ENCODE data around the gene MFSD1. TPM values are rescaled to one million over a fixed set of nuclear protein-coding genes. Genes with fewer than 3 reads are reported as not detected.

Gene MFSD1
- total and polyA plus RNA-seq, 2 experiments from 2014 or later: 4.3 to 28.4 TPM

DNA sequence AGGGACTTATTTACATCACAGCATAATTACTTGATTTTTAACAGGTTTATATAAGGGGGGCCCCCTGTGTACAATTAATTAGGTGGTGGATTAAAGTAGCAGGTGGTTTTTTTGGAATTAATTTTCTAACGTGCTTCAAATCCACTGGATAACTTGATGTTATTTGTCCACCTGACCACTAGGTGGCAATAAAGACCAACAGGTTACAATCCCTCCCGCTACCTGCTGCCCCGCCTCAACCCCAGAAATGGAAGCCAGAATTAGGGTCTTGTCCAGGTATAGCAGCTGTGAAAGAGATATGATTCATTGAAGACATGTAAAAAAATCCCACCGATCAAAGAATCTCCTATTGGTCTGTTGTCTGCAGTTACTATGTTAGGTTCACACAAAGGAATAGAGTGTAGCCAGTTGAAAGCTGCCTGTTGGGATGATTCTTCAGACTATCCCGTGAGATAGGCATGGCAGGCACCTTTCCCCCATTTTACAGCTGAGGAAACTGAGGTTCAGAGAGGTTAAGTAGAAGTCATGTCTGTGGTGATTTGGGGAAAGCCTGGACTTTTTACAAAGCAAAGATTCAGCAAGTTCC, 44.0 kb downstream of the MFSD1 start:
- TF ChIP-seq, protein P1, sequence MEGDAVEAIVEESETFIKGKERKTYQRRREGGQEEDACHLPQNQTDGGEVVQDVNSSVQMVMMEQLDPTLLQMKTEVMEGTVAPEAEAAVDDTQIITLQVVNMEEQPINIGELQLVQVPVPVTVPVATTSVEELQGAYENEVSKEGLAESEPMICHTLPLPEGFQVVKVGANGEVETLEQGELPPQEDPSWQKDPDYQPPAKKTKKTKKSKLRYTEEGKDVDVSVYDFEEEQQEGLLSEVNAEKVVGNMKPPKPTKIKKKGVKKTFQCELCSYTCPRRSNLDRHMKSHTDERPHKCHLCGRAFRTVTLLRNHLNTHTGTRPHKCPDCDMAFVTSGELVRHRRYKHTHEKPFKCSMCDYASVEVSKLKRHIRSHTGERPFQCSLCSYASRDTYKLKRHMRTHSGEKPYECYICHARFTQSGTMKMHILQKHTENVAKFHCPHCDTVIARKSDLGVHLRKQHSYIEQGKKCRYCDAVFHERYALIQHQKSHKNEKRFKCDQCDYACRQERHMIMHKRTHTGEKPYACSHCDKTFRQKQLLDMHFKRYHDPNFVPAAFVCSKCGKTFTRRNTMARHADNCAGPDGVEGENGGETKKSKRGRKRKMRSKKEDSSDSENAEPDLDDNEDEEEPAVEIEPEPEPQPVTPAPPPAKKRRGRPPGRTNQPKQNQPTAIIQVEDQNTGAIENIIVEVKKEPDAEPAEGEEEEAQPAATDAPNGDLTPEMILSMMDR (conservative IDR thresholded peaks at IDR 0.05; ENCODE audit: low read depth in 2 of 2): peak; percentile 75 to 85
- no peak for TF ChIP-seq NANOG (IDR thresholded peaks at IDR 0.05; ENCODE audit: borderline replicate concordance)
- H3K4me1 ChIP-seq (ENCODE audit: insufficient read depth): no peaks in the 10 kb centered on the region
- peak; percentile 73 for ATAC-seq
- DNase-seq (ENCODE audit: low spot score): peak; percentile 71
- no peak overlapping the region for H2AFZ ChIP-seq
- no peaks in the 10 kb centered on the region for H3K9me2 ChIP-seq (ENCODE audit: insufficient read depth)
- Mint-ChIP-seq H3K36me3 (ENCODE audit: low read depth) (no peaks in the 10 kb centered on the region), H3K27me3 (ENCODE audit: insufficient read depth, low read depth, poor library complexity) (peaks cover 5% of the 10 kb centered on the region), H3K4me1 (no peaks in the 10 kb centered on the region; the same call in 2 of the 3 replicates), H3K9me3 (no peaks in the 10 kb centered on the region), H3K4me3 (no peak overlapping the region), H3K27ac (no peak overlapping the region)
- no peaks in the 10 kb centered on the region for H3K27me3 ChIP-seq (ENCODE audit: insufficient read depth)
- H3K4me2 ChIP-seq: no peak overlapping the region
- no peaks in the 10 kb centered on the region for H3K79me2 ChIP-seq (replicated peaks; ENCODE audit: insufficient read depth)
- H4K20me1 ChIP-seq (replicated peaks; ENCODE audit: insufficient read depth): no peaks in the 10 kb centered on the region
- no peak overlapping the region for H3K4me3 ChIP-seq
- no peaks in the 10 kb centered on the region for H3K36me3 ChIP-seq (ENCODE audit: insufficient read depth)
- no peak overlapping the region for H3K27ac ChIP-seq (ENCODE audit: low read depth)
- no peaks in the 10 kb centered on the region for H3F3A ChIP-seq (replicated peaks; ENCODE audit: low read depth)

DNA sequence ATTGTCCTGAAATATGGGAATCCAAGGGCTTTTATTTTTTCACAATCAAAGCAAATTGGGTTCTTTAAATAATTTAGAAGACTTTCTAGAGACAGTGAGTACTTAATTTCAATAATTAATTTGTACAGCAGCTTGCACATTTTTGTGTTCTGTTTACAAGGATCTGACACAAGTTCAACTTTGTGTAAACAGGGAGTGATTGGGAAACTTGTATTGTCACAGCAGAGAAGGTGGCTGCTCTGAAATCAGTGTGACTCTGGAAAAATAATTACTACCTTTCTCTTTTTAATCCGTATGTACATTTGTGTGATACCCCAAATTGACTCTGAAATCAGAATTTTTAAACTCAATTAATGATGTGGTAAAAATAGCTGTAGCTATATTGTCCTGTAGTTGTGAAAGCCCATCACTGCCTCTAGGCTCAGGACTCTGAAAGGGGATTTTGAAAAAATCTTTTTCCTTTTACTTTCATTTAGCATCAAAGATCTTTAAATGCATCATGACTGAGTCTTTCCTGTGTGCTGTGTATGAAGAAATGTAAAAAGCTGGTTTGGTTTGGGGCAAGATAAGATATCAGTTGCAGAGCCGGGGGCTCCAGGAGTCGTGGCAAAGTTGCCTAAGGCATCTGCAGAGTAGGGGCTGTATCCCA, 45.1 kb downstream of the MFSD1 start:
- Histone ChIP-seq H3F3A (replicated peaks; ENCODE audit: low read depth) (no peaks in the 10 kb centered on the region), H3K27ac (ENCODE audit: low read depth) (no peak overlapping the region), H4K20me1 (replicated peaks; ENCODE audit: insufficient read depth) (no peaks in the 10 kb centered on the region), H3K4me3 (no peak overlapping the region), H3K27me3 (ENCODE audit: insufficient read depth) (no peaks in the 10 kb centered on the region), H3K36me3 (ENCODE audit: insufficient read depth) (no peaks in the 10 kb centered on the region), H3K79me2 (replicated peaks; ENCODE audit: insufficient read depth) (no peaks in the 10 kb centered on the region), H3K4me1 (ENCODE audit: insufficient read depth) (no peaks in the 10 kb centered on the region), H3K9me2 (ENCODE audit: insufficient read depth) (no peaks in the 10 kb centered on the region), H3K4me2 (no peak overlapping the region), H2AFZ (no peak overlapping the region)
- H3K4me1 Mint-ChIP-seq: no peaks in the 10 kb centered on the region; the same call in 2 of the 3 replicates
- ATAC-seq: no peak
- no peaks in the 10 kb centered on the region for H3K9me3 Mint-ChIP-seq
- H3K27ac Mint-ChIP-seq: no peak overlapping the region
- H3K27me3 Mint-ChIP-seq (ENCODE audit: insufficient read depth, low read depth, poor library complexity): peaks cover 3% of the 10 kb centered on the region
- H3K4me3 Mint-ChIP-seq: no peak overlapping the region
- H3K36me3 Mint-ChIP-seq (ENCODE audit: low read depth): no peaks in the 10 kb centered on the region
- no peak for DNase-seq (ENCODE audit: low spot score)
- TF ChIP-seq, protein P2, sequence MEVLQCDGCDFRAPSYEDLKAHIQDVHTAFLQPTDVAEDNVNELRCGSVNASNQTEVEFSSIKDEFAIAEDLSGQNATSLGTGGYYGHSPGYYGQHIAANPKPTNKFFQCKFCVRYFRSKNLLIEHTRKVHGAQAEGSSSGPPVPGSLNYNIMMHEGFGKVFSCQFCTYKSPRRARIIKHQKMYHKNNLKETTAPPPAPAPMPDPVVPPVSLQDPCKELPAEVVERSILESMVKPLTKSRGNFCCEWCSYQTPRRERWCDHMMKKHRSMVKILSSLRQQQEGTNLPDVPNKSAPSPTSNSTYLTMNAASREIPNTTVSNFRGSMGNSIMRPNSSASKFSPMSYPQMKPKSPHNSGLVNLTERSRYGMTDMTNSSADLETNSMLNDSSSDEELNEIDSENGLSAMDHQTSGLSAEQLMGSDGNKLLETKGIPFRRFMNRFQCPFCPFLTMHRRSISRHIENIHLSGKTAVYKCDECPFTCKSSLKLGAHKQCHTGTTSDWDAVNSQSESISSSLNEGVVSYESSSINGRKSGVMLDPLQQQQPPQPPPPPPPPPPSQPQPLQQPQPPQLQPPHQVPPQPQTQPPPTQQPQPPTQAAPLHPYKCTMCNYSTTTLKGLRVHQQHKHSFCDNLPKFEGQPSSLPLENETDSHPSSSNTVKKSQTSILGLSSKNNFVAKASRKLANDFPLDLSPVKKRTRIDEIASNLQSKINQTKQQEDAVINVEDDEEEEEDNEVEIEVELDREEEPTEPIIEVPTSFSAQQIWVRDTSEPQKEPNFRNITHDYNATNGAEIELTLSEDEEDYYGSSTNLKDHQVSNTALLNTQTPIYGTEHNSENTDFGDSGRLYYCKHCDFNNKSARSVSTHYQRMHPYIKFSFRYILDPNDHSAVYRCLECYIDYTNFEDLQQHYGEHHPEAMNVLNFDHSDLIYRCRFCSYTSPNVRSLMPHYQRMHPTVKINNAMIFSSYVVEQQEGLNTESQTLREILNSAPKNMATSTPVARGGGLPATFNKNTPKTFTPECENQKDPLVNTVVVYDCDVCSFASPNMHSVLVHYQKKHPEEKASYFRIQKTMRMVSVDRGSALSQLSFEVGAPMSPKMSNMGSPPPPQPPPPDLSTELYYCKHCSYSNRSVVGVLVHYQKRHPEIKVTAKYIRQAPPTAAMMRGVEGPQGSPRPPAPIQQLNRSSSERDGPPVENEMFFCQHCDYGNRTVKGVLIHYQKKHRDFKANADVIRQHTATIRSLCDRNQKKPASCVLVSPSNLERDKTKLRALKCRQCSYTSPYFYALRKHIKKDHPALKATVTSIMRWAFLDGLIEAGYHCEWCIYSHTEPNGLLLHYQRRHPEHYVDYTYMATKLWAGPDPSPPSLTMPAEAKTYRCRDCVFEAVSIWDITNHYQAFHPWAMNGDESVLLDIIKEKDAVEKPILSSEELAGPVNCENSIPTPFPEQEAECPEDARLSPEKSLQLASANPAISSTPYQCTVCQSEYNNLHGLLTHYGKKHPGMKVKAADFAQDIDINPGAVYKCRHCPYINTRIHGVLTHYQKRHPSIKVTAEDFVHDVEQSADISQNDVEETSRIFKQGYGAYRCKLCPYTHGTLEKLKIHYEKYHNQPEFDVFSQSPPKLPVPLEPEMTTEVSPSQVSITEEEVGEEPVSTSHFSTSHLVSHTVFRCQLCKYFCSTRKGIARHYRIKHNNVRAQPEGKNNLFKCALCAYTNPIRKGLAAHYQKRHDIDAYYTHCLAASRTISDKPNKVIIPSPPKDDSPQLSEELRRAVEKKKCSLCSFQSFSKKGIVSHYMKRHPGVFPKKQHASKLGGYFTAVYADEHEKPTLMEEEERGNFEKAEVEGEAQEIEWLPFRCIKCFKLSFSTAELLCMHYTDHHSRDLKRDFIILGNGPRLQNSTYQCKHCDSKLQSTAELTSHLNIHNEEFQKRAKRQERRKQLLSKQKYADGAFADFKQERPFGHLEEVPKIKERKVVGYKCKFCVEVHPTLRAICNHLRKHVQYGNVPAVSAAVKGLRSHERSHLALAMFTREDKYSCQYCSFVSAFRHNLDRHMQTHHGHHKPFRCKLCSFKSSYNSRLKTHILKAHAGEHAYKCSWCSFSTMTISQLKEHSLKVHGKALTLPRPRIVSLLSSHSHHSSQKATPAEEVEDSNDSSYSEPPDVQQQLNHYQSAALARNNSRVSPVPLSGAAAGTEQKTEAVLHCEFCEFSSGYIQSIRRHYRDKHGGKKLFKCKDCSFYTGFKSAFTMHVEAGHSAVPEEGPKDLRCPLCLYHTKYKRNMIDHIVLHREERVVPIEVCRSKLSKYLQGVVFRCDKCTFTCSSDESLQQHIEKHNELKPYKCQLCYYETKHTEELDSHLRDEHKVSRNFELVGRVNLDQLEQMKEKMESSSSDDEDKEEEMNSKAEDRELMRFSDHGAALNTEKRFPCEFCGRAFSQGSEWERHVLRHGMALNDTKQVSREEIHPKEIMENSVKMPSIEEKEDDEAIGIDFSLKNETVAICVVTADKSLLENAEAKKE (CRISPR knock-in tag; IDR thresholded peaks at IDR 0.05): no peak
- TF ChIP-seq, protein P3, sequence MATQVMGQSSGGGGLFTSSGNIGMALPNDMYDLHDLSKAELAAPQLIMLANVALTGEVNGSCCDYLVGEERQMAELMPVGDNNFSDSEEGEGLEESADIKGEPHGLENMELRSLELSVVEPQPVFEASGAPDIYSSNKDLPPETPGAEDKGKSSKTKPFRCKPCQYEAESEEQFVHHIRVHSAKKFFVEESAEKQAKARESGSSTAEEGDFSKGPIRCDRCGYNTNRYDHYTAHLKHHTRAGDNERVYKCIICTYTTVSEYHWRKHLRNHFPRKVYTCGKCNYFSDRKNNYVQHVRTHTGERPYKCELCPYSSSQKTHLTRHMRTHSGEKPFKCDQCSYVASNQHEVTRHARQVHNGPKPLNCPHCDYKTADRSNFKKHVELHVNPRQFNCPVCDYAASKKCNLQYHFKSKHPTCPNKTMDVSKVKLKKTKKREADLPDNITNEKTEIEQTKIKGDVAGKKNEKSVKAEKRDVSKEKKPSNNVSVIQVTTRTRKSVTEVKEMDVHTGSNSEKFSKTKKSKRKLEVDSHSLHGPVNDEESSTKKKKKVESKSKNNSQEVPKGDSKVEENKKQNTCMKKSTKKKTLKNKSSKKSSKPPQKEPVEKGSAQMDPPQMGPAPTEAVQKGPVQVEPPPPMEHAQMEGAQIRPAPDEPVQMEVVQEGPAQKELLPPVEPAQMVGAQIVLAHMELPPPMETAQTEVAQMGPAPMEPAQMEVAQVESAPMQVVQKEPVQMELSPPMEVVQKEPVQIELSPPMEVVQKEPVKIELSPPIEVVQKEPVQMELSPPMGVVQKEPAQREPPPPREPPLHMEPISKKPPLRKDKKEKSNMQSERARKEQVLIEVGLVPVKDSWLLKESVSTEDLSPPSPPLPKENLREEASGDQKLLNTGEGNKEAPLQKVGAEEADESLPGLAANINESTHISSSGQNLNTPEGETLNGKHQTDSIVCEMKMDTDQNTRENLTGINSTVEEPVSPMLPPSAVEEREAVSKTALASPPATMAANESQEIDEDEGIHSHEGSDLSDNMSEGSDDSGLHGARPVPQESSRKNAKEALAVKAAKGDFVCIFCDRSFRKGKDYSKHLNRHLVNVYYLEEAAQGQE (IDR thresholded peaks at IDR 0.05; ENCODE audit: unreplicated experiment): no peak
- TF ChIP-seq ZNF331 (CRISPR knock-in tag; IDR thresholded peaks at IDR 0.05; ENCODE audit: low read depth) (no peak), POLR2AphosphoS5 (IDR thresholded peaks at IDR 0.05; ENCODE audit: low read depth) (no peak)
- TF ChIP-seq, protein P1 (conservative IDR thresholded peaks at IDR 0.05; ENCODE audit: low read depth in 2 of 2): no peak

Measured in GM23338 (cell line).